GM06990 (cell line): ENCODE measurements around the gene HIP1.

Experiments used
- DNase-seq: peaks from one replicate; pipeline ENCODE4 v3.0.0-alpha.2; 2011; ENCODE audit not compliant: insufficient read length; ENCODE audit errors: extremely low read depth
- H3K27me3 ChIP-seq: replicated peaks from 2 replicates; pipeline ENCODE4 v1.6.0; 2011; ENCODE audit warnings: low read length; ENCODE audit not compliant: control insufficient read depth, insufficient read depth
- H3K36me3 ChIP-seq: 2 replicates; pipeline ENCODE4 v1.5.1; 2011; ENCODE audit warnings: low read length; ENCODE audit not compliant: control insufficient read depth, insufficient read depth
- H3K4me3 ChIP-seq: replicated peaks from 2 replicates; pipeline ENCODE4 v1.5.1; 2011; ENCODE audit warnings: low read depth, mild to moderate bottlenecking, control low read depth, low read length
- CTCF ChIP-seq: IDR thresholded peaks from 2 replicates; pipeline ENCODE4 v1.5.1; 2011; ENCODE audit warnings: low read length, control low read depth, mild to moderate bottlenecking, inconsistent platforms; ENCODE audit not compliant: insufficient read depth, poor library complexity, severe bottlenecking

Gene HIP1

GRCh38 chr7:75738975-75739795, 444 bp upstream of the HIP1 start:
- Histone ChIP-seq H3K4me3 (peak overlapping the region; percentile 91), H3K36me3 (no peaks in the 10 kb centered on the region), H3K27me3 (no peaks in the 10 kb centered on the region)
- no peak for TF ChIP-seq CTCF
- peak; percentile 97 for DNase-seq

- no peaks in the 10 kb centered on the region for H3K27me3 ChIP-seq
- TF ChIP-seq CTCF: no peak
- DNase-seq: no peak
- H3K36me3 ChIP-seq: no peaks in the 10 kb centered on the region
- H3K4me3 ChIP-seq: peak overlapping the region; percentile 91
These were observed 711 bp downstream of the HIP1 start for GRCh38 chr7:75737856-75738603.

- Histone ChIP-seq H3K4me3 (no peak overlapping the region), H3K36me3 (no peaks in the 10 kb centered on the region), H3K27me3 (no peaks in the 10 kb centered on the region)
- TF ChIP-seq CTCF: no peak
- no peak for DNase-seq
These were observed 3.0 kb downstream of the HIP1 start for GRCh38 chr7:75735581-75736350.

- Histone ChIP-seq H3K4me3 (no peak overlapping the region), H3K27me3 (no peaks in the 10 kb centered on the region), H3K36me3 (no peaks in the 10 kb centered on the region)
- no peak for TF ChIP-seq CTCF
- DNase-seq: no peak
These were observed 3.9 kb downstream of the HIP1 start for GRCh38 chr7:75734586-75735458.

- no peak for TF ChIP-seq CTCF
These were observed 5.7 kb downstream of the HIP1 start for GRCh38 chr7:75732764-75733630.

More at GRCh38 chr7:75732764-75733630, 5.7 kb downstream of the HIP1 start:
- DNase-seq: no peak
- Histone ChIP-seq H3K36me3 (no peaks in the 10 kb centered on the region), H3K27me3 (no peaks in the 10 kb centered on the region), H3K4me3 (no peak overlapping the region)
